ENCODE measurements around the gene PSEN2.
A peak's percentile ranks its signal among the peaks of the same experiment; 100 is the strongest.
"Not testable (repeated sequence)": the region's sequence is repeated elsewhere in the genome, so short reads cannot be mapped to it uniquely, and the experiment has no call there.

The PSEN2 gene

GRCh38 chr1:226916497-226916896 is 46.1 kb downstream of the PSEN2 start:
- no peak for DNase-seq (ENCODE audit: low read depth)

GRCh38 chr1:226919587-226919986 is 49.2 kb downstream of the PSEN2 start:
- DNase-seq (ENCODE audit: low read depth), result no peak

DNA sequence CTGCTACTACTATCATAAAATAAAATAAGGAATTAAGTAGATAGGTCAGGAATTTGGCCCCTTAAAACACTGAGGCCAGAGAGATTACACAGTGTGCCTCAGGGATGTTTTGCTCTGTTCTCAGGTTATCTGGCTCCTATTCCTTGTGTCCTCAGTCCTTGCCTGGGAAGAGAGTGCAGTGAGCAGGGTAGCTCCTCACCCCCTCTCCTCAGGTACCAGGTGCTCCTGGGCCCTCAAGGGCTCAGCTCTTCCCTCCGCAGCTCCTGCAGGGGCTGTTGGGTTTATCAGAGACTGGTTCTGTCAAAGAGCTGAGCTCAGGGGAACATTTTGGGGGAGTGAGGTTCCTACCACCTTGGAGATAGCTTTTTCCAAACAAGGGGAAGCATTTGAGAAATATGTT is 49.6 kb downstream of the PSEN2 start:
- DNase-seq (ENCODE audit: low read depth), result no peak

- no peak for DNase-seq (ENCODE audit: low read depth)
These were observed 50.1 kb downstream of the PSEN2 start for GRCh38 chr1:226920446-226920894.

- no peak for DNase-seq (ENCODE audit: low read depth)
These were observed 51.1 kb downstream of the PSEN2 start for GRCh38 chr1:226921504-226921903.

- not testable (repeated sequence) for DNase-seq (ENCODE audit: low read depth)
These were observed 59.1 kb downstream of the PSEN2 start for GRCh38 chr1:226929260-226930111.

DNA sequence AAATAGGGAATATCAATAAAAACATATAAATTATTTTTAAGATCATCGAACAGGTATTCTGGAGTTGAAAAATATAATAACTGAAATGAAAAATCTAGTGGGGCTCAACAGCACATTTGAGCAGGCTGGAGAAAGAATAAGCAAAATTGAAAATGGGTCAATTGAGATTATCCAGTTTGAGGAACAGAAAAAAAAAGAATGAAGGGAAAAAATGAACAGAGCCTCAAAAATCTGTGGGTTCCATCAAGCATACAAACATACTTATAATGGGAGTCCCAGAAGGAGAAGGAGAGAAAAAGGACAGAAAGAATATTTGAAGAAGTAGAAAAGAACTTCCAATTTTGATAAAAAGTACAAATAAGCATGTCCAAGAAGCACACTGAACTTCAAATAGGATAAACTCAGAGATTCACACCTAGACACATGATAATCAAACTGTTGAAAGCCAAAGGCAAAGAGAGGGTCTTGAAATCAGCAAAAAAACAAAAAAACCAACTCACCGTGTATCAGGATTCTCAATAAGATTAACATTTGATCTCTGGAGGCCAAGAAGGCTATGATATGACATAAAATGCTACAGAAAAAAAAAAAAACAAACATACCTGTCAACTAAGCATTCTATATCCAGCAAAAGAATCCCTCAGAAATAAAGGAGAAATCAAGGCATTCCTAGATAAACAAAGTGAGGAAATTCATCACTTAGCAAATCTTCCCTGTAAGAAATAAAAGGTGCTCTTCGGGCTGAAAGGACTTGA is 64.2 kb downstream of the PSEN2 start:
- DNase-seq (ENCODE audit: low read depth), result no peak

DNA sequence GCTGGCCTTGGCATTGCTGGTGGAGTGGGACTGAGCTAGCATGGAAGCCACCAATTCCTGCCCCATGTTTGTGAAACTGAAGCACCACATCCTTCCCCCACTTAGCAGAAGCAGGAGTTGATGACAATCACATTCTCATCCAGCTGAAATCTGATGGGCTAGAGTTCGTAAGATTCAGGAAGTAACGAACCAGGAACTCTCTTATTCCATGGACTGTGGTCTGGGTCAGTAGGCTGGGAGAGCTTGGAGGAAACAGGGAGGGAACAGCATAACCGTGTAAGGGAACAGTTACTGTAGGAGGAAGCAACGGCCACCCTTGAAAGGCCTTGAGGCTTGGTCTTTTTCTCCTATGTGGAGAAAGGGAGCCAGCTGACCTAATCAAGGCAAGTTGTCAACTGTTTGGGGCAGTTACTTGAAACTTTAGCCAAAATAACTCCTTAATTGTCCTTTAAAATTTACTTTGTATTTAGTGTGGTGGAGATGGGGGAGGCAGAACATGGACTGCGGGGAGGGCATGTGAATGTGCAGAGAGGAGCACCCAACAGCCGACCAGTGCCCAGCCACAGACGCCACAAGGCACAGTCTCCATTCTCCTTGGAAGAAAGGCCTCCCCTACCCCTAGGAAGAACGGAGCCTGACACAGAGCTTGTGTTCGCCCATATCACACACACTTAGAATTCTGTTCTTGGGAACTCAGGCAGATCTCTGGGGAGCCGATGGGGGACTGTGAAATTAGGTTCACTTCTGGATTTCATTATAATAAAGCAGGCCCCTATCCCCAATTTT is 67.7 kb downstream of the PSEN2 start:
- no peak for DNase-seq (ENCODE audit: low read depth)

DNA sequence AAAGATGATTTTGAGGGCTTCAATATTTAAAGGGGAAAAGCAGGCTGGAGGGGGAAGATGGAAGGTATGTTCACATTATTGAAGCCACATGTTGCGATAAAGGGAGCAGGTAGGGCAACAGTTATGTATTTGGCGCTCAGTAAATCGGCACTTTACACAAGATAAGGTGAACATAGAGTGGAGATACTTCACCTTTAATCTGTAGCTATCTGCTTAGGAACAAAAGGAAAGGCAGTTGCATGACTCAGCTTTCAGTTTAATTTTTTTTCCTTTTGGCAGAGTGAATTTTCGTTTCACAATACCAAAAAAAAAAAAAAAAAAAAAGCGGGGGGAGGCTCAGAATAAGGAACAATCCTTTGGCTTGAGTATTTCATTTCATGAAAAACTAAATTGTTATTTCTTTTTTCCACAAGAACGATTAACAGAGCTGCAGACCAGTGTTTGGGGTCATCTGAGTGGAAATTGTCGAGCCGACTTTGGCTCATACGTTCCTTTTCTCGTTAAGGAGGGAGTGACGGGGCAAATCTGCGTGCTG is 68.6 kb downstream of the PSEN2 start:
- DNase-seq (ENCODE audit: low read depth), result peak; percentile 69

DNA sequence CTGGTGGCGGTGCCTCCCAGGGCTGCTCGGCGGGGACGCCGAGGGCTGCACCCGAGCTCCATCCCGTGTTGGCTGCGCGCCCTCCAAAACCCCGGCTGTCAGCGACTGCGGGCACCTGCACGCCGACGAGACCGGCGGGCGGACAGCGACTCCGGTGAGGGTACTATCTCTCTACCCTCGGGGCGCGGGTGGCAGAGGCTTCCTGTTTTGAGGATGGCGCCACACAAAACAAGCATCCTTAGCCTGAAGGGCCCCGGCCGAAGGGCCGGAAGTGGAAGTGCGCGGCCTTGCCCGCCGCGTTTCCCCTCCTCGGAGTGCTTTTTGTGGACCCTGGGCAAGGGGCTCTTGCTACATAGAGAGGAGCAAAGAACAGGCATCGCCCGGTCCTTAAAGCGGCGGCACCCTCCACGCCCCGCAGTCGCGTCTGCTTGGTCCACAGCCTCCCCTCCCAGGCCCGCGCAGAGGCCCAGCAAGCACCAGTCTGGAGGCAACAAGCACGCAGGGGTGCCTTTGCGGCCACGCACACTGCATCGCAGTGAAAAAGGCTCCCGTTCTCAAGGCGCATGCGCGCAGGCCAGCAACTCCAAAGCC is 69.1 kb downstream of the PSEN2 start:
- peak; percentile 66 for DNase-seq (ENCODE audit: low read depth)

DNA sequence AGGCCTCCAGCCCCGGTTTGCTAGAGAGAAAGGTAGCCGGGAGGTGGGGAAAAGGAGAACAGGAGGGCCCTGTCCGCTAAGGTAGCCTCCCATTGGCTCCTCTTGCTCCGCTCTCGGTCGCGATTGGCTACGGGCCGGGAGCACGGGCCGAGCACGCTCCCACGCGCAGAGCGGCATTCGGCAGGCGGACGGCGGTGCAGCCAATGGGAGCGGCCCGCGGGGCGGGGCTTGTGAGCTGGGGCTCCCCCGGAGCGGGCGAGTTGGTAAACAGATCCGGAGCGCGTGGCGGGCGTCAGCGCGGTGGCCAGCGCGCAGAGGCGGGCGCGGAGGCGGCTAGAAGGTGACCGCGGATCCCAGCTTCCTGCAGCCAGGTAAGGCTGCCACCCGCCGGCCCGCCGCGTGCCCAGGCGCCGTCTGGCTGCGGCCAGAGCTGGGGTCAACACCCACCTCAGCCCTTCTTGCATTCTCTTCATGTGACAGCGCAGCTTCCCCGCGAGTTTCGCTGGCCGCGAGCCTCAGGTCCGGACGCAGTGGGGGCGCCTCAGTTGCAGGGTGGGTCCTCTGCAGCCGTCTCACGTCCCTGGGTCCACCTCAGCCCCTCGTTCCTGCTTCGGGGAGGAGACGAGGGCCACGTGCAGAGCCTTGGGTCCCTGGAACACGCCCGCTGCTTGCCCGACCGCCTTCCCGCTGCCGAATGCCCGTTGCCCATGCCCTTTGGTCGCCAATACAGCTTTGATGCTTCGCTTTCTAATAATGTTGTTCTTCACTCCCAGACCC is 69.8 kb downstream of the PSEN2 start, which contains the start of gene COQ8A:
Gene COQ8A (plus strand): TSS at position 266 of the 777 bp plus-strand sequence. CDS start 21,092 bp downstream, outside the sequence.
- peak; percentile 100 for DNase-seq (ENCODE audit: low read depth)

DNA sequence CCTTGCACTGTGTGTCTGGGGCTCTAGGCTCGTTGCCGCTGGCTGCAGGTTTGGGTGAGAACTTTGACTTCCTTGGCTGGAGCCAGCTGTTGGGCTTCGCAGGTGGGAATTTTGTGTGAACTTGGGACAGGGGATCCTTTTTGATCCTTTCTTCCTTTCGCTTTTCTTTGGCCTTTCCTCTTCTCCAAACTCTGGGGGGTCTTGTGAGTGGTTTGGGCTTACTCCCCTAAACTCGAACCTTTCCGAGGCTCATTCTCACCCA is 70.3 kb downstream of the PSEN2 start:
- DNase-seq (ENCODE audit: low read depth), result no peak

- DNase-seq (ENCODE audit: low read depth), result no peak
These were observed 72.0 kb downstream of the PSEN2 start for GRCh38 chr1:226942392-226942791.

DNA sequence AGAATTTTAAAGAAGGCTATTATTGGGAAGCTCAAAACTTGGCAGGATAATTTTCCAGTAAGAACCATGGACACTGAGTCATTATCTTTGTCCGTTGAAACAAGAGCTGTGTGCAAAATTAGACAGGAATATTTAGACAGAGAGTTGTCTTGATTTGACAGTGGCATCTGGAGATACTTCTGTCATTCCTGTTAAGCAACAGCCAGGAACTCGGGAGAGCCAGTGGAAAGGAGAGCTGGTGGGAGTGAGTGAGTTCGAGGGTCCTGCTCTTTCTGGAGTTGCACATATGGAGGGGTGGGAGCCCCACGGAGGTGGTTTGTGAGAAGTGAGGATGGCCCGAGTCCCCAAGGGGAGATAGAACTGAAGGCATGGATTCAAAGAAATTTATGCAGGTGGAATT is 72.7 kb downstream of the PSEN2 start:
- DNase-seq (ENCODE audit: low read depth), result no peak

DNA sequence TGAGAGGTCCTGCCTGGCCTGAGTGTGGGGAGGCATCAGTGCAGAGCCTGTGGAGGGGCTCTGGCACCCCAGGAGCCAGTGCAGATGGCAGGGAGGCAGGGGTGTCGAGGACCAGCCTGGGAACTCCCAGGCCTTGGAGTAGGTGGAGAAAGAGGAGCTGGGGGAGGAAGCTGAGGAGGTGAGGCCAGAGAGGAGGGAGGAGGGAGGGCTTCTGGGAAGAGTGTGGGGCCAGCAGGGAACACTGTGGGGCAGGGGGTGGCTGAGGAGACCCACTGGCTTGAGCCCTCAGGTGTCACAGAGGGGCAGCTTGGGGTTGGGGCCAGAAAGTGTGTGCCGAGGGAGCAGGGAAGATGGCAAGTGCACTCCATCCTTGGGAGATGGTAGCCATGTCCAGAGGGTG is 73.5 kb downstream of the PSEN2 start:
- DNase-seq (ENCODE audit: low read depth), result no peak

DNA sequence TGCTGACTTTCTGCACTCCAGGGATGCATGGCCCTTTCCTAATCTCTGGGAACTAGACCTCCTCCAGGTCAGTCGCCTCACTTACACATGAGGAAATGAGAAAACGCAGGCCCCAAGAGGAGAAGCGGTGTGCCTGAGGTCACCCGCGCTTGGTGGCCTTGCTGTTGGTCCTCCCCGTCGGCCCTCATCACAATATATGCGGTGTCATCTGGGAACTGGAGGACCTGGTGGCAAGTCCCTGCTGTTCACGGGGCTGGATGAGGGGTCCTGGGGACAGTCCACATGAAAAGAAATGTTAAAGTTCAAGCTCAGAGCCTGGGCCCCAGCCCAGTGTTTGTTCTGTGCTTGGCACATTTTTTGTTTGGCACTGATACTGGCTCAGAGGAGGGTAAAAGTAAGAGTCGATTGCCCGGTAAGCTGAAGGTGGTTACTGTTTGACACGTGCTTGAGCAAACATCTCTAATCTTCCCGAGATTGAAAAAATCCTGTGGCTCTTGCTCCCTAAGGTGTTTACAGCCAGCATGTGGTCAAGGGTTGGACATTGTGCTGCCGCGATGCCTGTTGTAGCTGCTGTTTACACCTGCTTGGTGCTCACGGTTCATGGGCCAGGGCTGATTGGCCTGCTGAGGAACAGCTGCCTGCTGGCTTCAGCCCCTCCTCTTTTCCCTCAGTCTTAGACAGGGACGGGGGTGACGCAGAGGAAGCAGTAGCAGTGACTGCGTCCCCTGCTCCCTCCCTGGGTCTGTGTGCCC is 74.9 kb downstream of the PSEN2 start:
- no peak for DNase-seq (ENCODE audit: low read depth)
